ENCODE measurements around the gene MPPE1.
"Not testable (repeated sequence)": the region's sequence is repeated elsewhere in the genome, so short reads cannot be mapped to it uniquely, and the experiment has no call there.

The MPPE1 gene

GRCh38 chr18:11943551-11943950 lies 35.4 kb upstream of the MPPE1 start:
- no peak for TF ChIP-seq CTCF (IDR thresholded peaks at IDR 0.05; ENCODE audit: borderline replicate concordance, insufficient read depth, low read depth, low read length)
- H3K4me3 ChIP-seq (ENCODE audit: low read depth, low read length) = no peak overlapping the region

GRCh38 chr18:11940956-11941355 lies 32.8 kb upstream of the MPPE1 start:
- no peak for TF ChIP-seq CTCF (IDR thresholded peaks at IDR 0.05; ENCODE audit: borderline replicate concordance, insufficient read depth, low read depth, low read length)
- H3K4me3 ChIP-seq (ENCODE audit: low read depth, low read length) = no peak overlapping the region

GRCh38 chr18:11937874-11938478 lies 29.9 kb upstream of the MPPE1 start:
- TF ChIP-seq CTCF (IDR thresholded peaks at IDR 0.05; ENCODE audit: borderline replicate concordance, insufficient read depth, low read depth, low read length) = peak; percentile 52; the same call in 1 of the 2 replicates
- H3K4me3 ChIP-seq (ENCODE audit: low read depth, low read length) = no peak overlapping the region

GRCh38 chr18:11932393-11932792 lies 24.3 kb upstream of the MPPE1 start:
- TF ChIP-seq CTCF (IDR thresholded peaks at IDR 0.05; ENCODE audit: borderline replicate concordance, insufficient read depth, low read depth, low read length) = no peak
- H3K4me3 ChIP-seq (ENCODE audit: low read depth, low read length) = no peak overlapping the region

- TF ChIP-seq CTCF (IDR thresholded peaks at IDR 0.05; ENCODE audit: borderline replicate concordance, insufficient read depth, low read depth, low read length) = no peak
- no peak overlapping the region for H3K4me3 ChIP-seq (ENCODE audit: low read depth, low read length)
Observed at GRCh38 chr18:11927497-11927896, 19.4 kb upstream of the MPPE1 start.

- H3K4me3 ChIP-seq (ENCODE audit: low read depth, low read length) = no peak overlapping the region
- no peak for TF ChIP-seq CTCF (IDR thresholded peaks at IDR 0.05; ENCODE audit: borderline replicate concordance, insufficient read depth, low read depth, low read length)
Observed at GRCh38 chr18:11925800-11926481, 17.8 kb upstream of the MPPE1 start.

- H3K4me3 ChIP-seq (ENCODE audit: low read depth, low read length) = no peak overlapping the region
- TF ChIP-seq CTCF (IDR thresholded peaks at IDR 0.05; ENCODE audit: borderline replicate concordance, insufficient read depth, low read depth, low read length) = no peak
Observed at GRCh38 chr18:11923450-11923849, 15.3 kb upstream of the MPPE1 start.

GRCh38 chr18:11919522-11919921 lies 11.4 kb upstream of the MPPE1 start:
- H3K4me3 ChIP-seq (ENCODE audit: low read depth, low read length) = not testable (repeated sequence)

GRCh38 chr18:11916880-11917279 lies 8.8 kb upstream of the MPPE1 start:
- H3K4me3 ChIP-seq (ENCODE audit: low read depth, low read length) = not testable (repeated sequence)

Data from GM12875 (cell line).